B cell (primary cell): Measurements from ENCODE around the gene ZSCAN12.

Source experiments
- CTCF ChIP-seq: fragments of 200-600 bp; IDR thresholded peaks from one replicate; pipeline ENCODE4 v1.8.0; 2022; ENCODE audit warnings: antibody characterized with exemption, mild to moderate bottlenecking
- EZH2 ChIP-seq: IDR thresholded peaks from 2 replicates; pipeline ENCODE4 v1.6.1; 2012; ENCODE audit warnings: borderline replicate concordance, low read depth, mild to moderate bottlenecking, moderate library complexity, low read length; ENCODE audit not compliant: insufficient read depth, poor library complexity, severe bottlenecking

- TF ChIP-seq CTCF: no peak
- TF ChIP-seq EZH2: no peak
Observed at GRCh38 chr6:28351087-28351486, 48.5 kb downstream of the ZSCAN12 start.
